NCI-H446 treated with DMSO at 0.1 percent for 48 hours (cell line): ENCODE measurements around the gene SH3BP1.
"Not testable (repeated sequence)": the region's sequence is repeated elsewhere in the genome, so short reads cannot be mapped to it uniquely, and the experiment has no call there.

Experiments used
- DNase-seq: peaks from one replicate; lab custom pipeline; 2025; lab: John Stamatoyannopoulos, UW

The SH3BP1 gene, protein sequence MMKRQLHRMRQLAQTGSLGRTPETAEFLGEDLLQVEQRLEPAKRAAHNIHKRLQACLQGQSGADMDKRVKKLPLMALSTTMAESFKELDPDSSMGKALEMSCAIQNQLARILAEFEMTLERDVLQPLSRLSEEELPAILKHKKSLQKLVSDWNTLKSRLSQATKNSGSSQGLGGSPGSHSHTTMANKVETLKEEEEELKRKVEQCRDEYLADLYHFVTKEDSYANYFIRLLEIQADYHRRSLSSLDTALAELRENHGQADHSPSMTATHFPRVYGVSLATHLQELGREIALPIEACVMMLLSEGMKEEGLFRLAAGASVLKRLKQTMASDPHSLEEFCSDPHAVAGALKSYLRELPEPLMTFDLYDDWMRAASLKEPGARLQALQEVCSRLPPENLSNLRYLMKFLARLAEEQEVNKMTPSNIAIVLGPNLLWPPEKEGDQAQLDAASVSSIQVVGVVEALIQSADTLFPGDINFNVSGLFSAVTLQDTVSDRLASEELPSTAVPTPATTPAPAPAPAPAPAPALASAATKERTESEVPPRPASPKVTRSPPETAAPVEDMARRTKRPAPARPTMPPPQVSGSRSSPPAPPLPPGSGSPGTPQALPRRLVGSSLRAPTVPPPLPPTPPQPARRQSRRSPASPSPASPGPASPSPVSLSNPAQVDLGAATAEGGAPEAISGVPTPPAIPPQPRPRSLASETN

DNA sequence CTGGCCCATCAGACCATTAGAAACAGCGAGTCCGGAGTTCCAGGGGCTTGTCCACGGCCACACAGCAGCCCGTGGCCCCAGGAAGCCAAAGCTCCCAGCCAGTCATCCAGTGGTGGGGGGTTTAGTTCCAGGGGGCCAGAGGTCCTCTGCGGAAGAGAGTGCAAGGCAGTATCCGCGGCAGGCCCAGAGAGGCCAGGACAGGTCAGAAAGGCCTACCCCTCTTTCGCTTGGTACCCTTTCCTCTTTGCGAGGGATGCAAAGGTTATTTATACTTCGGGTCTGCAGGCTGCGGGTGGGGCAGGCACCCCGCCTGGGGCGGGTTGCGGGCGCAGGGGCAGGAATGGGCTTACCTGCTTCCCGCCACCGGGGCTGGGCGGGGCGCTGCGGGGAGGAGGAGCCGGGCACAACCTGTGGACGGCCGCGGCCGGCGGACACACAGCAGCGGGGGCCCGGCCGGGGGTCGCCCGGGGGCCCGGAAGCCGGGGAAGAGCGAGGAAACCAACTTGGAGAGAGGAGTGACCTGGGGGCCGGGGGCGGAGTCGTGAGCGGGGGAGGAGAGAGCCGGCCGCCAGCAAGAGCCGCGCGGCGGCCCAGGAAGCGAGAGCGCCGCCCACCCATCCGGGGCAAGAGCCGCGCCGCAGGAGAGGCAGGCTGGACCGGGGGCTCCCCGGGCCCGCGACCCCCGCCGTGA lies at the start of gene SH3BP1:
TSS of gene SH3BP1 (plus strand) at position 600 of the 691 bp plus-strand sequence. CDS start 119 bp downstream, outside the sequence.
- no peak for DNase-seq

DNA sequence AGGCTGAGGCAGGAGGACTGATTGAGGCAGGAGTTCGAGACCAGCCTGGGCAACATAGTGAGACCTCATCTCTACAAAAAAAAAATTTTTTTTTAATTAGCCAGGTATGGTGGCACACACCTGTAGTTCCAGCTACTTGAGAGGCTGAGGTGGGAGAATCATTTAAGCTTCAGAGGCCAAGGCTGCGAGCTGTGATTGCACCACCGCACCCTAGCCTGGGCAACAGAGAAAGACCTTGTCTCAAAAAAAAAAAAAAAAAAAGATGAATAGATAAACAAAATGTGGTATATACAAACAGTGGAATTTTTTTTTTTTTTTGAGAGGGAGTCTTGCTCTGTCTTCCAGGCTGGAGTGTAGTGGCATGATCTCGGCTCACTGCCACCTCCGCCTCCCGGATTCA lies 48.4 kb upstream of the SH3BP1 start:
- DNase-seq = not testable (repeated sequence)

DNA sequence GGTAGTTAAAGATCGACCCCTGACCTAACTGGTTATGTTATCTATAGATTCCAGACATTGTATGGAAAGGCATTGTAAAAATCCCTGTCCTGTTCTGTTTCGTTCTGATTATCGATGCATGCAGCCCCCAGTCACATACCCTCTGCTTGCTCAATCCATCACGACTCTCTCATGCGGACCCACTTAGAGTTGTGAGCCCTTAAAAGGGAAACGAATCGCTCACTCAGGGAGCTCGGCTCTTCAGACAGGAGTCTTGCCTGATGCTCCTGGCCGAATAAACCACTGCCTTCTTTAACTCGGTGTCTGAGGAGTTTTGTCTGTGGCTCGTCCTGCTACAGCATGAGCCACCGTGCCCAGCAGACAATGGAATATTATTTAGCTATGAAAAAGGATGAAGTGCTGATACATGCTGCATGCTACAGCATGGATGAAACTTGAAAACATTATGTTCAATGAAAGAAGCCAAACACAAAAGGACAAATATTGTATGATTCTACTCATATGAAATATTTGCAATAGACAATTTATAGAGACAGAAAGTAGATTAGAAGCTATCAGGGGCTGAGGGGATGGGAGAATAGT lies 47.6 kb upstream of the SH3BP1 start:
- no peak for DNase-seq

DNA sequence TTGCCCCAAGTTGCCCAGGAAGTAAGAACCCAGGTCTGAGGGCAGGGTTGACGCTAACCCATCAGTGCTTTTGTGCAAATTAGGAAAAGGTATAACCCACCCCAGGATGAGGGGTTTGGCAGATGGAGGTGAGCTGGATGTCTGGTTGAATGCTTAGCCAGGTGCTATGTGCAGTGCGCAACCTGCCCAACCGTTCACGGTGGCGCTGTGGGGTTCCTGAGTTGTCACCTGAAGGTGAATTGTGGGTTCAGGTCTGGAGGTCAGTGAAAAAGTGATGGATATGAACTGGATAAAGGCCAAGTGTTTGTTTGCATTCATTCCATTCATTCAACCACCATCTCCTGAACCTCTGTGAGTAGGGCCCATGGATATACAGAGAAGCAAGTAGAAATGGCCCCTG lies 45.2 kb upstream of the SH3BP1 start:
- DNase-seq = no peak

DNA sequence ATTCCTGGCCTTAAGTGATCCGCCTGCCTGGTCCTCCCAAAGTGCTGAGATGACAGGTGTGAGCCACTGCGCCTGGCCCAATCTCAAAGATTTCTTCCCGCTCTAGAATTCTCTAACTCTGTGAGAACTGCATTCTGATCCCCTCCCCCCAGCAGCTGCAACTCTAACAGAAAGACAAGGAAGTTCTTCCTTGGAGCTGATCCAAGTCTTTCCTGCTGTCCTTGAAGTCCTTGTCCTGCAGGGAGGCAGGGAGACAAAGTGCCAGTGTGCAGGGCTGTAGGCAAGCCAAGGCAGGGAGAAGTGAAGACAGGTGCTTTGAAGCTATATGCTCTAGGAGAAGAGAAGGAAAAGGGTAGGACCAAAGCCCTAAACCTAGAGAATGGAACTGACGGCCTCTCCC lies 40.3 kb upstream of the SH3BP1 start:
- DNase-seq = no peak

DNA sequence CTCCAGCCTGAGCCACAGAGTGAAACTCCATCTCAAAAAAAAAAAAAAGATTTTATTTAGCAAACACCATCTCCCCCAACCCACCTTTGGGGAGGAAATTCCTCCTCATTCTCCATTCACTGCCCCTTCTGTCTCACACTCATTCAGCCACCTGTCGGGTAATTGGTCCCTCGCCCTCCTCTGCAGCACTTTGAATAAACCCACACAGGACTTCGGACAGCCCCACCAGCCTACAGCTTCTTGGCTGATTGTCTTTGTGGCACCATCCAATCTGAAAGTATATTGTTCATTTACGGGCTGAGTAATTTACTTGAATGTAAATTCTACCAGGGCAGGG lies 38.3 kb upstream of the SH3BP1 start:
- DNase-seq = no peak

DNA sequence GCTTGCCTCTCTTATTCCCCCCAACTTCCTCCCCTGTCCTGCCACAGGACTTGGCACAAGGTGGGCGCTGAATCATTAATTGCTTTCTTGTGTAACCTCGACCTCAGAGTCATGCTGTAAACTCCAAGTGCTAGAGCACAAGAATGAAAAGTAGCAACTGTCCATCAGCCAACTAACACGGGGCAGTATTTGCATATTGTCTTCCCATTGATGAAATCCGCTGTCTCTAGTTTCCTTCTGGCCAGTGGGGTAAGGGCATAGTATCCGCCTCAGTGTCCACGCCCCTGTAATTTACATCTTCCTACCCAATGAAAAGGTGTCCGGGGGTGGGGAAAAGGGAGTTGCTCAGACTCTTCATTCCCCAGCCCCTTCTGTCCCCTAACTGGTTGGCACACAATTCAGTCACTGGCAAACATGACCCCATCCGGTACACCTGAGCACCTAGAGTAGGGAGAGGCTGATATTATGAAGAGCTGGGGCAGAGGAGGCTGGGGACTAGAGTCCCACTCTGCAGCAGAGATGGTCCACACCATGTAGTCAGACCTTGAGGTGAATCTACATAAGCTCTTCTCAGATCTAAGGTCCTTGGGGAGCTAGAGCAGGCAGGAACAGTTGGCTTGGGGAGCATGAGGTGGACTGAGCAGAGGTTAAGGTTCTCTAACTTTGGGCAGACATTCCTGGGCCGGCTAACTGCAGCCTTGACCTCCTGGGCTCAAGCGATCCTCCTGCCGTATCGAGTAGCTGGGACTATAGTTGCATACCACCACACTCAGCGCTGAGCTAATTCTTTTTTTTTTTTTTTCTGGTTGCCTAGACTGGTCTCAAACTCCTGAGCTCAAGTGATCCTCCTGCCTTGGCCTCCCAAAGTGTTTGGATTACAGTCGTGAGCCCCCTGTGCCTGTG lies 37.7 kb upstream of the SH3BP1 start:
- peak; percentile 24 for DNase-seq

DNA sequence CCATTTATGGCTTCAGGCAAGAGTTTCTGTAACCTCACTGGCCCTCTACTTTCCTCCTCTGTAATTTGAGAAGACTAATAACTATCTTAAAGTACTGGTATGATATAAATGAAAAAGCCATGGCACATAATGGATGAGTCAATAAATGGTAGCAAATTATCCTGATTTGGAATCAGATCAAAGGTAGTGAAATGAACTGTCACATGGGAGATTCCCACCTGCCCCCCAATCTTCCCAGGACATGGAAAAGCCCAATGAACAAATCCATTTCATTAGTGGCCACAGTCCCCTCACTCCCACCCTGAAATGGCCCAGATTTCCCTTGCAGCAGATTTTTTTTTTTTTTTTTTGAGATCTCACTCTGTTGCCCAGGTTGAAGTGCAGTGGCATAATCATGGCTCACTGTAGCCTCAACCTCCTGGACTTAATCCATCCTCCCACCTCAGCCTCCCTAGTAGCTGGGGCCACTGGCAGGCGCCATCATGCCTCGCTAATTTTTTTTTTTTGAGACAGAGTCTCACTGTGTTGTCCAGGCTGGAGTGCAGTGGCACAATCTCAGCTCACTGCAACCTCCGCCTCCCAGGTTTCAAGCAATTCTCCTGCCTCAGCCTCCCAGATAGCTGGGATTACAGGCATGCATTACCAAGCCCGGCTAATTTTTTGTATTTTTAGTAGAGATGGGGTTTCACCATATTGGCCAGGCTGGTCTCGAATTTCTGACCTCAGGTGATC lies 36.8 kb upstream of the SH3BP1 start:
- not testable (repeated sequence) for DNase-seq

DNA sequence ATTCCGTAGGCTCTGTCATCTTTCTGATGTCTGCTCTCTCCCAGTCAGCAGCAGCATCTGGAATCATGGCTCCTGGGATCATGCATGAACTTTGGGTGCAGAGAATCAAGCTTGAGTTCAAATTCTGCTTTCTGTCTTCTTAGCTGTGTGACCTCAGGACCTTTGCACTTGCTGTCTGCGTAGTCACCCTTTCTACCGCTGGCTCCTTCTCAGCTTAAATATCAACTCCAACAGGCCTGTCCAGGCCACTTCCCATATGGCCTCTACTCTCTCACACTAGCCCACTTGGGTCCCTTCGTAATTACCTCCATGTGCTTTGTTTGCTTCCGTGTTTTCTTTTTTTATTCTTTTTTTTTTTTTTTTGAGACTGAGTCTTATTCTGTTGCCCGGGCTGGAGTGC lies 35.4 kb upstream of the SH3BP1 start:
- DNase-seq = no peak

DNA sequence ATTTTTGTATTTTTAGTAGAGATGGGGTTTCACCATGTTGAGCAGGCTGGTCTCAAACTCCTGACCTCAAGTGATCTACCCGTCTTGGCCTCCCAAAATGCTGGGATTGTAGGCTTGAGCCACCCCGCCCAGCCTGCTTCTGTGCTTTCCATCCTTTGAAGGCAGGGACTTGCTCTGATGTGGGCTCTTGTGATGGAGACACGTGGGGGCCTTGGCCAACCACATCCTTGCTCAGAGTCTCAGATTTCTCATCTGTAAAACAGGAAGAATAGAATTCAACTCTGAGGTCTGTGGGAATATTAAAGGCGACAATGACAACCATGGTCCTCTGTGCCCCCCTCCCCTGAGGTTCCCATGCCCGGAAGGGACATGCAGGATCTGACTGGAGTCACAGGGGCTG lies 34.6 kb upstream of the SH3BP1 start:
- DNase-seq = no peak

DNA sequence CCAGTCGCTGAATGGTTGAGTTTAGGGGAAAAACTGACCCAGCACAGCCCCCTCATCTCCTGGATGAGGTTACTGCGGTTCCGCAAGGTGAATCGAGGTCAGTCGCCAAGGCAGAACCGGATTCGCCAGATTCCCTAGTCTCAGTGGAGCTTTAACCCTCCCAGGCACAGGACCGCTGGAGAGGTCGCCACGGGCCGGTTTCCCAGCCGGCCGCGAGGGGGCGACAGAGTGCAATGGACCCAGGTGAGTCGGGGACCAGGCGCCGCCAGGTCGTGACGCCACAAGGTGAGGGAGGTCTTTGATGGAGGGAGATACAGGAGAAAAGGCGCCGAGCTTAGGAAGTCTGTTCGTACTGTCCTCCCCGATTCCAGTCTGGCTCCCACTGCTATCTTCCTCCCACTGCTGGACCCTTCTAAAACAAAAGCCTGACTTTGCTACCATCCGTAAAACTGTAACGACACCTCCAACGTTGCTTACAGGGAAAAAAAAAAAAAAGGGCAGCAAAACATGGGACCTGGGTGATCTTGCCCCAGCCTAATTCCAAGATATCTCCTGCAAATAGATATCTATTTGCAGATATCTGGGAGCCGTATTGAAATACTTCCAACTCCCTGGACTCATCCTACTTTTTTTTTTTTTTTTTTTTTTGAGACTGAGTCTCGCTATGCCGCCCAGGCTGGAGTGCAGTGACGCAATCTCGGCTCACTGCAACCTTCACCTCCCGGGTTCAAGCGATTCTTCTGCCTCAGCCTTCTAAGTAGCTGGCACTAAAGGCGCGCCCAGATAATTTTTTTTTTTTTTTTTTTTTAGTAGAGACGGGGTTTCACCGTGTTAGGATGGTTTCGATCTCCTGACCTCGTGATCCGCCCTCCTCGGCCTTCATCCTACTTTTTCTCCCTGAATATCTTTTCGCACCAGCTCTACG lies 32.2 kb upstream of the SH3BP1 start:
- DNase-seq = no peak

DNA sequence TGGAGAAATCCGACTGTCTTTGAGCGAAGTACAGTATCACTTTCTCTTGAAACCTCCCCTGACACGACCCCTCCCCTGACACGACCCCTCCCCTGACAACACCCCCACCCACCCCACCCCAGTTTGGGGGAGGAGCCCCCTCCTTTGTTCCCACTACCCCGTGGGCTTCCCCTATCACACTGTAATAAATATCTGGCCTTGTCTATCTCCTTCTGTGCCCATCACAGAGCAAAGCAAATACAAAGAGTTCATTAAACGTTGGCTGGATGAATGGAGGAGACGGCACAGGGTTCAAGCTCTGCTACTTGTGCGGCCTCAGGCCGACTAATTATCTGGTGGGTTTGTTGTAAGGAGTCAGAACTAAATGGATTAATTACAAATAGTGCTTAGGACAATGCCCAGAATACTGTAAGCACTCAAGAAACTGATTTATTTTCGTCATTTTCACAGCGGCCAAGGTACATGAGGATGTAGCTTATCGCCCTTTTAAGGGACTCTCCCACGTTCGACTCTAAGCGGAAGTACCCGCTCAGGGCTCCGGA lies 31.5 kb upstream of the SH3BP1 start:
- no peak for DNase-seq

DNA sequence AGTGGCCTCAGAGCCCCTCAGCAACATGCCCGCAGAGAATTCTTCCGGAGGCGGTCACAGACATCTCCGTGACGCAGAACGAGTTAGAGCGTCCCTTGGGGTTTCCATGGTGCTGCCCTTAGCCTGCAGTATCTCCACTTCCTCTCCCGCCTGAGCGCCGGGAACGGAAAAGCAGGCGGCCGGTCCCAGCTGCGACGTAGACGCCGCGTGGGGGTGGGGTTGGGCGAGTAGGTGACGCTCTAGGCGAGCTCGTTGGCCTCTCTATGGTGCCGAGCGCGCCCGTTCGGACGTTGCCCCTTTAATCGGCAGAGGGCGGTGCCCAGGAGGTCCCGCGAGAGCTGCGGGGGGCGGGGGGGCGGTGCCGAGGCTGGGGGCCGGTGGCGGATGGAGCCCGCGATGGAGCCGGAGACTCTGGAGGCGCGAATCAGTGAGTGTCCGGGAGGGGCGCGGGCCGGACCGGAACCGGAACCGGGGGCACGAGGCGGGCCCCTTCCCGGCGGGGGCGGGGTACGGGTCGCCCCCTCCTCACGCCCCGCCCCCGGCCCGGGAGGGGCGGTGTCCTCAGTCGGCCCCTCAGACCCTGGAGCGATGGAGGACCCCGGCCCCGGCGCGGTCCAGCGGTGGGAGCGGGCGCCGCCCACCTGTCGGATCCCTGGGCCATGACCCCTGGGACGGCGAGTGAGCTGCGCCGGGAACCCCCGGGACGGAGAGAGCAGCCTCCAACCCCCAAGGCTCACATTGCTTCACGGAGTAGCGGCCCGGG lies 30.8 kb upstream of the SH3BP1 start, which contains the start of gene GGA1:
TSS of gene GGA1 (plus strand) at position 358 of the 763 bp plus-strand sequence. CDS start at position 385, 27 bp downstream.
- DNase-seq = peak; percentile 94

DNA sequence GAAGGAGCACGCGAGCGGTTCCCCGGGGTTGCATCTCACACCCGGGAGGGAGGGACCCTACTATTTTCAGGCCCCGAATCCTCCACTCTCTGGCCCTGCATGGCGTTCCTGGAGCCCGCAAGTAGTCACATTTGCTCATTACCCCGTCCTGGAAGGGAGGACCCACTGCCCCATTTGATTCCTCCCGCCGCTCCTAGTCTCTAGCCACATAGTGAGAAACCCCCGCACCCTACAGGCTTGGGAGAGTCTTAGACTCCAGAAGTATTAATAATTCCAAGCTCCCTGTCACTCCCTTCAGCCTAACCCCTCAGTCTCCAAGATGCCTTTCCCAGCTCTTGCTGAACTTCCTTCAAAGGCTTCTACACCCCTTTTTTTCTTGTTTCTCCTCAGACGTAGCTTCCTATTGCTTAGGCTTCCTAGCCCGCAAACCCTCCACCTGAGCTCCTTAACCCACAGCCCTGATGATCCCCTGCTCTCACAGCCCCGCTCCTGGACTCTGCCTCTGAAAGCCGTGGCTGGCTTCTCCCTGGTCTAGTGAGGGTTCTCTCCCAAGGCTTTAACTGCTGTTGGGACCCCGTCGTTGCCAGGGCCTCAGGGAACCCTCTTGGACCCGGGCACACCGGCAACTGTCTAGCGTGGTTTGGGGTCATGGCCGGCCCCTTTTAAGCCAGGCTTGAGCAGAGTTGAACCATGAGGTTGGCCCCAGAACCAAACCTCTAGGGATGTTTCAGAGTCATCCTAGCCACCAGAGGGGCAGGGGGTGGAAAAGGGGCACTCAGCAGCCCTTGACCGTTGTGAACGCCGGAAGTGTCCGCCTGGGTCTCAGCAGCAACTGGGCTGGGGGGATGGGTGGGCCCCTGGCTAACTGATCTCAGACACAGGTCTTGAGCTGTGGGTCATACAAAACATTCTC lies 30.0 kb upstream of the SH3BP1 start:
- no peak for DNase-seq

DNA sequence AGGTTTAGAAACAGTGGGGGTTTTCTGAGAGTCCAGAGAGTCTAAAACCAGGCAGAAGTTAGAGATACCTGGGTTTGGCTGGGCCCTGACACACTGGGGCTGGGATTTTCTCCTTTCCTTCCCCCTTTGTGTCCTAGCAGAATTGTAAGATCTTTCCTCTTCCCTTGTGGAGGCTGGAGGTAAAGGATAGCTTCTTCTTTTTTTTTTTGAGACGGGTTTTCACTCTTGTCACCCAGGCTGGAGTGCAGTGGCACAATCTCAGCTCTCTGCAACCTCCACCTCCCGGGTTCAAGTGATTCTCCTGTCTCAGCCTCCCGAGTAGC lies 29.4 kb upstream of the SH3BP1 start:
- not testable (repeated sequence) for DNase-seq

DNA sequence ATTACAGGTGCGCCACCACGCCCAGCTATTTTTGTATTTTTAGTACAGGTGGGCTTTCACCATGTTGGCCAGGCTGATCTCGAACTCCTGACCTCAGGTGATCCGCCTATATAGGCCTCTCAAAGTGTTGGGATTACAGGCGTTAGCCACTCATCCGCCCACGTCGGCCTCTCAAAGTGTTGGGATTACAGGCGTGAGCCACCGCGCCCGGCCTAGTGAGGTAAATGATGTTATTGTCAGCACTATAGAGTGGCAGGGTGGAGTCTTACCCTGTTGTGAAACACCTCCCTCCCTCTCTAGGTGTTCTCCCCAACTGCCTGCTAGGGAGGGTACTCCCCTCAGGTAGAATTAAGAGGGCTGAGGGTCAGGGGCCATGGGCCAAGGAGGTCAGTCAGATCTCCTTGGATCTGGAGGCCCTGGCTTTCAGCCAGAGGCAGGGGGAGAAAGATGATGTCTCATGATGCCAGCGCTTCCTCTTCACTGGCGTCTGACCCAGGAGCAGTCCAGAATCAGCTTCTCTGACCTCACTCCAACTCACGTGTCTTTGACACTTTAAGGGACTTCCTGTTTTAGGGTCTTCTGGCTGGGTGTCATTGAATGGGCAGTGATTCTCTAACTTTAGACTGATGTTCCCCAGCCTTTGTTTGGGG lies 28.9 kb upstream of the SH3BP1 start:
- no peak for DNase-seq

DNA sequence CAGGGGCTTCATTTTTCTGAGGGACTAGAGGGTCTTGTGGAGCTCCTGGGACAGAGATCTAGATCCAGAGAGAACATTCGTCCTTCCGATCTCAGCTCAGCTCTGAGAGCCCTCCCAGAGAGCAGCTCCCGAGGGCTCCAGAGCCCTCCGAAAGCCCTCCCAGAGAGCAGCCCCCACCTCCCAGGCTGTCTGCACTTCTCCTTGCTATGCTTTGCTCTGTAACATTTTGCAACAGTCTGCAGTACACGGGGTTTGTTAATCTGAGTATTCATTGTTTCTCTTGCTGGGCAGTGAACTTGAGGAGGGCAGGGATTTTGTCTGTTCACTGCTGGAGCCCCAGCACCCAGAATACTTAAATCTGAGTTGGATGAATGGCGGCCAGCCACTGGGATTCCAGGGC lies 28.3 kb upstream of the SH3BP1 start:
- no peak for DNase-seq
